Measurements from ENCODE around the gene LRRC74A.
A peak's percentile ranks its signal among the peaks of the same experiment; 100 is the strongest.

The LRRC74A gene

DNA sequence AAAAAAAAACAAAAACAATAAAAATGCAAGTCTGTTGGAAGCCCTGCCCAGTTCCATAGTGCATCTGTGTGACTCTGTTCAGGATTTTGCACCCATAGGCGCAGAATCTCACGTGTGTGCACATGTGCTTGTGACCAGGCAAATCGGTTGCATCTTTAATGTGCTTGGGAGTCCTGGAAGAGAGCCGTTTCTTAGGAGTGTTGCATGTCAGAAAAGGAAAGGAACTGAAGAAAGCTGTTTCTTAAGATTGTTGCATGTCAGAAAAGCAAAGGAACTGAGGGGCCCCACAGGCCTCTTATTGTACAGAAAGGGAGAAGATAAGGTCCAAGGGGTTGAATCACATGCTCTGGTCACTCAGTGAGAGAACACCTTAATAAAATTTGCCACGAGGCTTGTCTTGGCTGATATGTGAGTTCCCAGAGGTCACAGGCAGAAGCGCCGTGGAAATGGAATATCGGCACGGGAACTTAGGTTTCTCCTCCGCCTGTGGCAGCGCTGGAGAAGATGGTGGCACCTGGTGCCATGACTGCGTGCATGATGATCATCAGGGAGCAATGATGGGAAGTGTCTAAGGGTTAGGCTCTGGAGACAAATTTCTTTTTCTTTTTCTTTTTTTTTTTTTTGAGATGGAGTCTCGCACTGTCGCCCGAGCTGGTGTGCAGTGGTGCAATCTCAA, 90.0 kb downstream of the LRRC74A start:
- in situ Hi-C loops (cut with MboI; ENCODE audit: low pct_unique_long_range_greater_than_20kb, low sequenced_read_pairs, unreplicated experiment), result loop anchor here (10.0 kb wide), 1 partner anchor 139 kb away; no protein-coding TSS in a partner anchor
- no peak for DNase-seq (ENCODE audit: low spot score)
- TF ChIP-seq, protein P1, sequence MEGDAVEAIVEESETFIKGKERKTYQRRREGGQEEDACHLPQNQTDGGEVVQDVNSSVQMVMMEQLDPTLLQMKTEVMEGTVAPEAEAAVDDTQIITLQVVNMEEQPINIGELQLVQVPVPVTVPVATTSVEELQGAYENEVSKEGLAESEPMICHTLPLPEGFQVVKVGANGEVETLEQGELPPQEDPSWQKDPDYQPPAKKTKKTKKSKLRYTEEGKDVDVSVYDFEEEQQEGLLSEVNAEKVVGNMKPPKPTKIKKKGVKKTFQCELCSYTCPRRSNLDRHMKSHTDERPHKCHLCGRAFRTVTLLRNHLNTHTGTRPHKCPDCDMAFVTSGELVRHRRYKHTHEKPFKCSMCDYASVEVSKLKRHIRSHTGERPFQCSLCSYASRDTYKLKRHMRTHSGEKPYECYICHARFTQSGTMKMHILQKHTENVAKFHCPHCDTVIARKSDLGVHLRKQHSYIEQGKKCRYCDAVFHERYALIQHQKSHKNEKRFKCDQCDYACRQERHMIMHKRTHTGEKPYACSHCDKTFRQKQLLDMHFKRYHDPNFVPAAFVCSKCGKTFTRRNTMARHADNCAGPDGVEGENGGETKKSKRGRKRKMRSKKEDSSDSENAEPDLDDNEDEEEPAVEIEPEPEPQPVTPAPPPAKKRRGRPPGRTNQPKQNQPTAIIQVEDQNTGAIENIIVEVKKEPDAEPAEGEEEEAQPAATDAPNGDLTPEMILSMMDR (IDR thresholded peaks at IDR 0.05; ENCODE audit: extremely low read depth, insufficient read depth, missing control alignments), result no peak

DNA sequence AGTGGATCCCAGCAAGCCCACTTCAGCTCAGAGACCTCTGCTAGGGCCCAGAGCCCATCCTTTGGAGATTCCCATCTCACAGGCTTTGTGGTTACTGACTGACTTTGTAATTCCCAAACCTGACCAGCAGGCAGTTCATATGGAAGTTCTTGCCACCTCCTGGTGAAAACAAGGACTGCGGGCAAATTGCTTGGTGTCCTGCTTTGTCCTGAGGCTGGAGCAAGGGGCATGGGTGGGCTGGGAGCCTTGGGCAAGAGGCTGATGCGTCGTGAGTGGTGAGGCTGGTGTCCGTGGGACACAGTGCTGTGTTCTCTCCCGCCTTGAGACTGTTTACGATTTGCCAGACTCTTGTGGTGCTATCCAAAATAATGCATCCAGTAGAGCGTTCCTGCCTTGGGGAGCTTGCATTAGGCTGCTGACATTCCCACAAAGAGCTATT, 91.0 kb downstream of the LRRC74A start:
- in situ Hi-C loops (cut with MboI; ENCODE audit: low pct_unique_long_range_greater_than_20kb, low sequenced_read_pairs, unreplicated experiment), result loop anchor here (10.0 kb wide), 1 partner anchor 138 kb away; no protein-coding TSS in a partner anchor
- TF ChIP-seq, protein P1 (IDR thresholded peaks at IDR 0.05; ENCODE audit: extremely low read depth, insufficient read depth, missing control alignments), result peak; percentile 45
- DNase-seq (ENCODE audit: low spot score), result no peak

DNA sequence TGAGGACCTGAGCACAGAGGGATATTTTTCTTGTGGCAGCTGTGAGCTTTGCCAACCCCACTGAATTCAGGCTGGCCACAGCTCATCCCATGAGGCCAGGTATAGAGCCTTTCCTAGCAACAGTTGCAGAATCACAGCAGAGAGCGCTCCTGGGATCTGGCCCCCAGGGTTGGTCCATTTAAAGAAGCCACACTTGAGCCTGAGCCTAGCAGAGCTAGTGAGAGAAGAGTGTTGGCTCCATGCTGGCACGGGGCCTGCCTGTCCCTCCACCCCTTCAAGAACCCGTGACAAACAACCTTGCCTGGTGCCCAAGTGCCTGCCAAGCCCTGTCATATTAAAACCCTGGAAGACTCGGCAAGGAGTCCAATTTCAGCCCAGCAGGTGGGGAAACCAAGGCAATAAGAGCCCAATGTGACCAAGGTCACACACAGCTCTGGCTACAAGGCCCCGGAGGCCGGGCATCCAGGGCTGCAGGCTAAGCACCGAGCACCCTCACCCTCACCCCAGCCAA, 91.6 kb downstream of the LRRC74A start:
- no peak for DNase-seq (ENCODE audit: low spot score)
- in situ Hi-C loops (cut with MboI; ENCODE audit: low pct_unique_long_range_greater_than_20kb, low sequenced_read_pairs, unreplicated experiment), result loop anchor here (10.0 kb wide), 1 partner anchor 137 kb away; no protein-coding TSS in a partner anchor
- TF ChIP-seq, protein P1 (IDR thresholded peaks at IDR 0.05; ENCODE audit: extremely low read depth, insufficient read depth, missing control alignments), result no peak

DNA sequence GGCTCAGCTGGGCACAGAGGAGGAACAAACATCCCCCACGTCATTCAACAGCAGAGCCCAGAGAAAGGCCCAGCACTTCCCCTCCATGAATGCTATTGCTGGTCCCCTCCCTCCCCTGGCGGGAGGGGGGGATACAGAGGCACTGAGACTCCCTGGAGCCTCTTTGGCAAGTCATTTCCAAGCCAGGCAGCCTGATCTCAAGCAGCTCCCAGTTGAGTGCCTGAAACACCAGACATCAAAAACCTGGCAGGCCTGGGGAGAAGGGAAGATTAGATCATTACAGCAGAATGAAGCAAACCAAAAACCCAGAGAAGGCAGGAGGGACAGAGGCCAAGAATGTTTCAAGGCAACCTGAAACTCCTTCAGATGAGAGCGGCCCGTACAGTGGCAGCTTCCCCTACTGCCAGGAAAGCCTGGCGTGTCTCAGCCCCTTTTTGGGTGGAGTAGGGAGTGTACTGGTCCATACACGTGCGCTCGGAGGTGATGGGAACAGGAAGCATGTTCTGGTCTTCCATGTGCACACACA, 92.1 kb downstream of the LRRC74A start:
- TF ChIP-seq, protein P1 (IDR thresholded peaks at IDR 0.05; ENCODE audit: extremely low read depth, insufficient read depth, missing control alignments), result no peak
- in situ Hi-C loops (cut with MboI; ENCODE audit: low pct_unique_long_range_greater_than_20kb, low sequenced_read_pairs, unreplicated experiment), result loop anchor here (10.0 kb wide), 1 partner anchor 136 kb away; no protein-coding TSS in a partner anchor
- DNase-seq (ENCODE audit: low spot score), result no peak

DNA sequence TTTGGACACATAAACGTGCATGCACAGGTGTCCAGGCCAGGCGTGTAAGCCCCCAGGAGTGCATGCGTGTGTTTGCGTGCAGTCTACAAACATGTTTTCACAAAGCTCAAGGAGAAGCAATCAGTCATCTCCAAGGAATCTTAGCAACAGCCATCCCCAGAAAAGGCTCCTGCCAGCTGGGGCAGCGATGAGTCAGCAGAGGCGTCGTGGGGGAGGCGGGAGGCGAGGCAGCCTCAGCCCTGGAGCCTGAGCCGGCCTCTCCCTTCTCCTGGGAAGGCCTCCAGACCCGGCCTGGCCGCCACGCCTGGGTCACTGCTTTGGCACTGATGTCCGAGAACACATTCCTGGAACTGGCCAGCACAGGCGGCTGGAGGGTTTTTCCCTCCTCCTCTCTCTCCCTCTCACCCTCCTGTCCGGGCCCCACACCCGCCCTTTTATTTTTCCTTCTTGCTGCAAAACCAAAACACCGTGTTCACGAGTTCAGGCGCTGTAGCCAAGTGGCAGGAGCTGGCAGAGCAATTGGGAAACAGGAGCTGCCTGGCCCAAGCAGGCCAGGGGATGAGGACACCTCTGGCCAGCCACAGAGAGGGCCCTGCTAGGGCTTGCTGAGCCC, 92.7 kb downstream of the LRRC74A start:
- in situ Hi-C loops (cut with MboI; ENCODE audit: low pct_unique_long_range_greater_than_20kb, low sequenced_read_pairs, unreplicated experiment), result loop anchor here (10.0 kb wide), 1 partner anchor 136 kb away; no protein-coding TSS in a partner anchor
- DNase-seq (ENCODE audit: low spot score), result no peak
- TF ChIP-seq, protein P1 (IDR thresholded peaks at IDR 0.05; ENCODE audit: extremely low read depth, insufficient read depth, missing control alignments), result peak; percentile 15

Measured in GM13977 (cell line).